Measurements from ENCODE around the gene ACOD1.
"Not testable (repeated sequence)": the region's sequence is repeated elsewhere in the genome, so short reads cannot be mapped to it uniquely, and the experiment has no call there.

Gene ACOD1

DNA sequence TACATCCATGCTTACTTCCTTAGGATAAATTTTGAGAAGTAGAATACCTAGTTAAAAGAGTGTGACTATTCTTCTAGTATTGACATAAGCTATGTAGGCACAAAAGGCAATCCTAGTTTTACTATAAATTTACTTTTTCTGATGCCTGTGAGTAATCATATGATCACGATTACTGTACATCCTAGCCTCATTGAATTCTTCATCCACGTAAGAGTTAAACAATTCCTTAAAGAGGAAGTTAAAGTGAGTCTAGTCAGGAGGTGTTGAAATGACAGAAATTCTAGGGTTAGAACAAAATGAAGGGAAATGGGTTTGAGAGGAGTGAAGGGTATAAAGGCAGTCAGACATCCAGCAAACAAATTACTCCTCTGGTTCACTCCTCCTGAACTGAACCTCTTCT is at the start of gene ACOD1:
Gene ACOD1 (plus strand): TSS at position 363 of the 400 bp plus-strand sequence. CDS start 48 bp downstream, outside the sequence.
- no peak for DNase-seq (ENCODE audit: low read depth in 3 of 3, low spot score in 1 of 3)

DNA sequence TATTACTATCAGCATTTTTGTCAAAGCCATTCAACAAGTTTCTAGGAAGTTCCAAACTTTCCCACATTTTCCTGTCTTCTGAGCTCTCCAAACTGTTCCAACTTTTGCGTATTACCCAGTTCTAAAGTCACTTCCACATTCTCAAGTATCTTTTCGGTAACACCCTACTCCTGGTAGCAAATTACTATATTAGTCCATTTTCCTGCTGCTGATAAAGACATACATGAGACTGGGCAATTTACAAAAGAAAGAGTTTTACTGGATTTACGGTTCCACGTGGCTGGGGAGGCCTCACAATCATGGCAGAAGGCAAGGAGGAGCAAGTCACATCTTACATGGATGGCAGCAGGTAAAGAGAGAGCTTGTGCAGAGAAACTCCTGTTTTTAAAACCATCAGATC is 49.2 kb upstream of the ACOD1 start:
- not testable (repeated sequence) for DNase-seq (ENCODE audit: low read depth in 3 of 3, low spot score in 1 of 3)

DNA sequence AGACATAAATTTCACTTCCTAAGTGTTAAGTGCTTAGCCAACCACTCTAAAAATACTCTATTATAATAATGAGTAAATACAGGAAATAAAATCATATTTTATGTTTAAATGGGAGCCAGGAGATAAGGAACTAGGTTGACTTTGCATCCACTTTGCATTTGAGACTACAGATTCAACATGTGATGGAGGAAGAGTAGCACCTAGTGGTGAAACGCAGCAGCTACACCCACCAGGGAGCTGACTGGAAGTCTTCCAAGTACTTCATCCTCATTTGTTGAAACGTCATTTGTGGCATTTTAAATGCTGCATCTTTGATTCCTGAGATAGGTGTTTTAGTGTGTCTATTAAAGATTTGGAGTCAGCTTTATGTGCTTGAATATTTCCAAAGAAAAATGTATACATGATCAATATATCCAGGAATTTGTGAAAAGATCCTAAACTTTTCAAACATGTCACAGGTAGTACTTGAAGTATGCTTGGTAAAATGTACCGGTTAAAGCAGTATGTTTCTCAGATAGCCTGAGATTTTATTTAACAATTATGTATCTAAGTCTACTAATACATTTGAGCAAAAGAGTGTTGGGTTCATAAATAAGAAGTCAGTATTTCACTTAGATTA is 44.7 kb upstream of the ACOD1 start:
- peak; percentile 29 to 37 (median 36) for DNase-seq (ENCODE audit: low read depth in 3 of 3, low spot score in 1 of 3)

DNA sequence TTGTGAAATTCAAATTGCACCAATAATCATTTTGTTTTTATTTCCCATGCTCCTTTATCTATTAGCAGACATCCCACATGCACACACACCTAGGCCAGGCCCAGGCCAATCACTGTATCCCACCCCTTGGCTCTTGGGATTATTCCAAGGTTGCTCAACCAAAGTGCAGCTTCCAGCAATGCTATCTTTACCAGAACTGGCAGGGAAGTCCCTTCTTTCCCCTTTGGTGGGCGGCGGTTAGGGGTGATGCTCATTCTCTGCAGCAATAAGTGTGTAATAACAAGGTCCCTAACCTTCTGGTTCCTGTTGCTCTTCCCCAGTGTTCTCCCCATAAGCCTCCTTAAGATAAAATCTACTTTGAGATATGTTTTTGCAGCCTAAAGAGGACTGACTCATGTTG is 43.8 kb upstream of the ACOD1 start:
- DNase-seq (ENCODE audit: low read depth in 3 of 3, low spot score in 1 of 3), result no peak

DNA sequence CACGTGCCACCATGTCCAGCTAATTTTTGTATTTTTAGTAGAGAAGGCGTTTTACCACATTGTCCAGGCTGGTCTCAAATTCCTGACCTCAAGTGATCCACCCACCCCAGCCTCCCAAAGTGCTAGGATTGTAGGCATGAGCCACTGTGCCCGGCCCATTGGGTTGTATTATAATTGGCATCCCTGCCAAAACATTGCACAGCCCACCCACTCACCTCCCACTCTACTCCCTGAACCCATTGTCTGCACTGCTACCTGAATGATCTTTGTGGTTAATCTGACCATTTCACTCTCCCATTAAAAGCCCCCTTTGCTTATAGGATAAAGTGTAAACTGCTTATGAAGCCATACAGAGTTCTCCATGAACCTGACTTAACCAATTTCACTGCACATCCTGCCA is 35.8 kb upstream of the ACOD1 start:
- DNase-seq (ENCODE audit: low read depth in 3 of 3, low spot score in 1 of 3), result no peak

DNA sequence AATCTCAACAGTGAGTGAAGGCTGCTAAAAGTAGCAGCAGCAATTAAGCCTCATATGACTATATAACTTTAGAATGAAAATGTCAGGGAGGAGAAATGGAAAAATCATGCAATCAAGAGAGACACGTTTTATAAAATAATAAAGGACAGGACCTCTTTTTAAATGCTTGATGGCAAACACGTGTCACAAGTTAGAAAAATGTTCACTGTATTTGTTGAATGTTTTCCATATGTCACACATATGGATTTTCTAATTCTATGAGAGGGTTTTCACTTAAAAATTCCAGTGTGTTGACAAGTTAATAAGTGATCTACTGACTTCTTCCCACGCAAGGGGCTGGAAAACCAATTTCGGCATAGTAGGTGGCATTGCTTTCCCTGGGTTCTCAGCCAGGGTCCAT is 34.4 kb upstream of the ACOD1 start:
- no peak for DNase-seq (ENCODE audit: low read depth in 3 of 3, low spot score in 1 of 3)

DNA sequence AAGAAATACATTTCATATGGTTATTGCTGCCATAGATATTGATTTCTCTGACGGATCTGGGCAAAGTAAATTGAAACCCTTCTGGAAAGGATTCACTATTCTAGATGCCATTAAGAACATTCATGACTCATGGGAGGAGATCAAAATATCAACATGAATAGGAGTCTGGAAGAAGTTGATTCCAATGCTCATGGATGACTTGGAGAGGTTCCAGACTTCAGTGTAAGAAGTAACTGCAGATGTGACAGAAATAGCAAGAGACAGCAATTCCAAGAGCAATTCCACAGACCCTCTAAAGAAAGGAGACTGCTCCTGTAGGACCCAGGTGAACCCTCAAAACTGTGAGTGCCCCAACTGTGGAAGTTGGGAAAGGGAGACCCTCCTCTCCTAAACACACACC is 31.2 kb upstream of the ACOD1 start:
- DNase-seq (ENCODE audit: low read depth in 3 of 3, low spot score in 1 of 3), result no peak

DNA sequence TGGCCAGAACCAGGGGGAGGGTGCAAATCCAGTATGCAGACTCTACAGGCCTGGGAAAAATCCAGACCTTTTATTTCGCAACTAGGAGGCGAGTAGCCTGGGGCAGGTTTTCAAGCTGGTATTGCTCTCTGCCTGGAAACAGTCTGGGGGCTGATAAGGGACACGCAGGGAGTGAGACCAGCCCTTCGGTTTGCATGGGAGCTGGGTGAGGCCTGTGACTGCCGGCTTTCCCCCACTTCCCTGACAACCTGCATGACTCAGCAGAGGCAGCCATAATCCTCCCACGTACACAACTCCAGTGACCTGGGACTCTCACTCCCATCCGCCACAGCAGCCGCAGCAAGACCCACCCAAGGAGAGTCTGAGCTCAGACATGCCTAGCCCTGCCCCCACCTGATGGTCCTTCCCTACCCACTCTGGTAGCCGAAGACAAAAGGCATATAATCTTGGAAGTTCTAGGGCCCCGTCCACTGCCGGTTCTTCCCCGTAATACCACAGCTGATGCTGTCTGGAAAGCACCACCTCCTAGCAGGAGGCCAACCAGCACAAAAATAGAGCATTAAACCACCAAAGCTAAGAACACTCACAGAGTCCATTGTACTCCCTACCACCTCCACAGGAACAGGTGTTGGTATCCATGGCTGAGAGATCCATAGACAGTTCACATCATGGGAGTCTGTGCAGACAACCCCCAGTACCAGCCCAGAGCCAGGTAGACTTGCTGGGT is 30.4 kb upstream of the ACOD1 start:
- DNase-seq (ENCODE audit: low read depth in 3 of 3, low spot score in 1 of 3), result not testable (repeated sequence)

DNA sequence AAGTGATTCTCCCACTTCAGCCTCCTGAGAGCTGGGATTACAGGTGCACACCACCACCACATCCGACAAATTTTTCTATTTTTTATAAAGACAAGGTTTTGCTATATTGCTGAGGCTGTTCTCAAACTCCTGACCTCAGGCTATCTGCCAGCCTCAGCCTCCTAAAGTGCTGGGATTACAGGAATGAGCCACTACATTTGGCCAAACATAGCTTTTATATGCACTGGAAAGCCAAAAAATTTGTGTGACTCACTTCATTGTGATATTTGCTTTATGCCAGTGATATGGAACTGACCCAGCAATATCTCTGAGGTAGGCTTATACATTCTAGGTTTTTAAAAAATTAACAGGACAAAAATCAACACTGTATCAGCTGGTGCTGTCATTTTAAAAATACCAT is 26.8 kb upstream of the ACOD1 start:
- DNase-seq (ENCODE audit: low read depth in 3 of 3, low spot score in 1 of 3), result no peak

DNA sequence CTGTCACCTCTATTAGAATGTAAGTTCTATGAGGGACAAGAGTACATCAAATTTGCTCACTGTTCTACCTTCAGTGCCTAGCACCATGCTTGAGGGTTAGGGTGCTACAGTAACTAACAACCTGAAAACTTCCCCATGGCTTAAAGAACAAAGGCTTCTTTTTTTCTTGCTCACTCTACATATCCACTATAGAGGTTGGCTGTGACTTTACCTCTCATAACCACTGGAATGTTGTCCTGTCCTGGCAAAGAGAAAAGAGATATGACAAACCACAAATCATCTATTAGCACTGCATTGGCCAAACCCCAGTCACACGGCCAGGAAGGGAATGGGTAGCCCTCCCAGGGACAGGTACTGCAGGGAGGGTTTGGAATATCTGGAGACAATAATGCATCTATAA is 23.2 kb upstream of the ACOD1 start:
- no peak for DNase-seq (ENCODE audit: low read depth in 3 of 3, low spot score in 1 of 3)

DNA sequence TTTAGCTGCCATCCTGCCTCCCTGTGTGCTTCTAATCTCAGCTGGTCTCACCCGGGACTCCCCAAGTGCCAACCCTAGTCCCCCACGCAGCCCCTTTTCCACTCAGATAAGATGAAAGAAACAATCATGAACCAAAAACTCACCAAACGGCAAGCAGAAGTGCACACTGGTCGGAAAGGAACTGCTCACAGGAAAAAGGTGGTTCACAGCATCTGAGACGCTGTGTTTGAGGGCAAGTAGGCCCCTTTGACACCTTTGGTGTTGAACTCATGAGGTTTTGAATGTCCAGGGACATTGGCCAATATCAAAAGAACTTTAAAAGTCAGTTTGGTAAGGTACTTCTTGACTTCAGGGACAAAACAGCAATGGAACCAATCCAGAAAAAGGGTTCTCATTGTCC is 20.4 kb upstream of the ACOD1 start:
- no peak for DNase-seq (ENCODE audit: low read depth in 3 of 3, low spot score in 1 of 3)

DNA sequence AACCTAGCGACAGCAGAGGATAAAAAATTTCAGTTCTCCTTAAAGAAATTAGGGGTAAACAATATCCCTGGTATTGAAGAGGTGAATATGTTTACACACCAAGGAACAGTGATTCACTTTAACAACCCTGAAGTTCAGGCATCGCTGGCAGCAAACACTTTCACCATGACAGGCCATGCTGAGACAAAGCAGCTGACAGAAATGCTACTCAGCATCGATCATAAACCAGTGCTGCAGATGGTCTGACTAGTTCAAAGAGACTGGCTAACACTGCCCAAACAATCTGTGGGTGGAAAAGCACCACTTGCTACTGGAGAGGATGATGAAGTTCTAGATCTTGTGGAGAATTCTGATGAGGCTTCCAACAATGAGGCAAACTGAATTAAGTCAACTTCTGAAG is 19.9 kb upstream of the ACOD1 start:
- DNase-seq (ENCODE audit: low read depth in 3 of 3, low spot score in 1 of 3), result no peak

DNA sequence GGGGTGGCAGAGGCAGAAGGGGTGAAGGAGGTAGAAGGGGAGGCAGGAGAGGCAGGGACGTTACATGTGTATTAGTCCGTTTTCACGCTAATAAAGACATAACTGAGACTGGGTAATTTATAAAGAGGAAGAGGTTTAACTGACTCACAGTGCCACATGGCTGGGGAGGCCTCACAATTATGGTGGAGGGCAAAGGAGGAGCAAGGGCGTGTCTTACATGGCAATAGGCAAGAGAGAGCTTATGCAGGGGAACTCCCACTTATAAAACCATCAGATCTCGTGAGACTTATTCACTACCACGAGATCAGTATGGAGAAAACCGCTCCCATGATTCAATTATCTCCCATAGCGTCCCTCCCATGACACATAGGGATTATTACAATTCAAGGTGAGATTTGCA is 19.0 kb upstream of the ACOD1 start:
- DNase-seq (ENCODE audit: low read depth in 3 of 3, low spot score in 1 of 3), result no peak

DNA sequence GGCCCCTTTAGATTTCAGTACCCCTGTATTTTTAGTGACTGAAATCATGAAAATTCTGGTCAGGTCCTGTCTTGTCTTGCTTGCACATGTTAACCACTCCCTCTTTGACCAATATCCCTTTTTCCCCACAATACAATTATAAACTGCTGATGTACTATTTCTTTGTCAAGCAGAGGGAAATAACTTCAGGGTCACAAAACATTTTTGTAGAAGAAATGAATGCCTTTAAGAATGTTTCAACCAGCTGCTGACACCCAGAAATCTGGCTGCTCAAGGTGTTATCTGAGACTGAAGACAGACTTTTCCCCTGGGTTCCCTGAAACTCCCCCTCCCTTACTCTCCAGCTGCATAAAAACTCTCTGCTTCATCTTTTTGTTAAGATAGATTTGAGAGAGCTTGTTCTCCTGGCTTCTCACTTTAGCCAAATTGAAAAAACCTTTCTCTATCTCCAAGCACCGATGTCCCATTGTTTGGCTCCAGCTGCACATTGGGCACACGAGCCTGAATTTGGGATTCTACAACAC is 18.4 kb upstream of the ACOD1 start:
- DNase-seq (ENCODE audit: low read depth in 3 of 3, low spot score in 1 of 3), result no peak

DNA sequence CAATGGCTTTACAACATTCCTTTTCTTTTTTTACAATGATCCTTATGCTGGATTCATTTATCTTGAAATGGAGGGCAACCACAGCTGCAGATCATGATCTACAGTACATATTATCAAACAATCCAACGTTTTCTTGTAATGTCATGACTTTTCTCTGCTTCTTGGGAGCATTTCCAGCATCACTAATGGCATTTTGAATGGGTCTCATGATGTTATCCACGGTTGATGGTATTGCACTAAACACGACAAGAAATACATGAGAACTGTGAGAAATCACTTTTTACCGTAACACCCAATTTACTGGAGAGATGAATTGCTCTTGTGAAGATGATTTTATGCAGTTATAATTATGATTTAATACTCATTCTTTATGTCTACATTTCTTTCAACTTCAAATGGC is 16.2 kb upstream of the ACOD1 start:
- DNase-seq (ENCODE audit: low read depth in 3 of 3, low spot score in 1 of 3), result no peak

DNA sequence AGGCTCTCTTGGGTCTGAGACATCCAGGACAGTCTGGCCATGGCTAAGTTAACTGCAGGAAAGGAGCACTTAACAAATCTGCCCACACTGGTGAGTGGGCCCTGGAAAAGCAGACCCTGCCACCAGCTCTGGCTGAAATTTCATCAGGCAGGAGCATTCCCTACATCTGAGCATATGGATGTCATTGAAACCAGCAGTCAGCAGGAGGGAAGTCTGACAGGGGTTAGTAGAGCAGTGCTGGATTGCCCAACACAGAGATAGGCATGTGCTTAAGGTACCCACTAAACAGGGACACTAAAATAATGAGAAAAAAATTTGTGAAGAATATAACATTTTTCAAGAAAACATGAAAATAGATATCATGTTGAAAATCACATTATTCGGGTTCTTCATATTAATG is 13.6 kb upstream of the ACOD1 start:
- DNase-seq (ENCODE audit: low read depth in 3 of 3, low spot score in 1 of 3), result no peak

DNA sequence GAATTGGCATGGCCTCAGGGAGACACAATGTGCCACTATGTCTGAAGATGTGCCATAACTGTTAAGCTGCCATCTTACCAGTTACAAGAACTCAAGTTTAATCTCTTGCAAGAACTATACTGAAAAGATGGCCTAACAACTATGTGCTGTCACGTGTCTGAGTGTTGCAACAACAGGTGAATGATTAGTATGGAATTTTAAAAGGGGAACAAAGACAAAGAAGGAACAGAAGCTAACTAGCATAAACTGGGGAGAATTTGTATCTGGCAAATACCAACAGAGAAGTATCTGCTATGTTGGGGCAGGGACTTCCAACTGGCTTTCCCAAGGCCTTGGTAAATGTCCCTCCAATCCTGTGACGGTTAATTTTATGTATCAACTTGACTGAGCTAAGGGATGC is 11.5 kb upstream of the ACOD1 start:
- DNase-seq (ENCODE audit: low read depth in 3 of 3, low spot score in 1 of 3), result no peak

DNA sequence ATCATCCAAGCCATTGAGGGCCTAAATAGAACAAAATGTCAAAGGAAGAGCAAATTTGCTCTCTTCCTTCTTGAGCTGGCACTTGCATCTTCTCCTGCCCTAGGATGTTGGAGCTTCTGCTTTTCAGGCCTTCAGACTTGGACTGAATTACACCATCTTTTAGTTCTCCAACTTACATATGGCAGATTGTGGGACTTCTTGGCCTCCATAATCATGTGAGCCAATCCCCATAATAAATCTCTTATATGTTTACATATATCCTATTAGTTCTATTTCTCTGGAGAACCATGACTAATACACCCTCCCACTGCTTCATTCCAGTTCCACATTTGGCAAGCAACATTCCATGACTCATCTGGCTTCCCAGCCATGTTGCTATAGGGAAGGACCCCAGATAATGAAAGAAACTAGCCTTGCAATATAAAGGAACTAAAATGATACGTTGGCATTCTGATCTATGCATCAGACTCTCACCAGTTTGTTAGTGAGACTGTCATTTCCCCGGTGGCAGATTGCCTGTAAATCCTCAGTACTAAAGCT is 11.0 kb upstream of the ACOD1 start:
- no peak for DNase-seq (ENCODE audit: low read depth in 3 of 3, low spot score in 1 of 3)

DNA sequence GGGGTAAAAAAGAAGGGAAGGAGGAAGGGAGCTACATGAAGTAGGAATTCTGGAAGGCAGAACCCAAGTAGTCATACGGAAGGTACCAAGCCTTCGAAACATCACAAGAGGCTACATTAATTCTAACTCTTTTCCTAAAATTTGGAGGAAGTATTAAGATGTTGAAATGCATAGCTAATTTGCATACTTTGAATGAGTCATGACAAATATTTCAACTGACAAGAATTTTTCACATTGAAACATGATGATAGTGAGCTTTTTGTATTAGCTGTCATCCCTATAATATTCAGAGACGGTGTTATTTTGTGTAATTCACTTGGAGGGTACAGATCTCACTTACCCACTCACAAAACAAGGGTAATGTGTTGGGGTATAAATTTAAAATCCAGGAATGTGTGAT is 9.1 kb upstream of the ACOD1 start:
- DNase-seq (ENCODE audit: low read depth in 3 of 3, low spot score in 1 of 3), result no peak

DNA sequence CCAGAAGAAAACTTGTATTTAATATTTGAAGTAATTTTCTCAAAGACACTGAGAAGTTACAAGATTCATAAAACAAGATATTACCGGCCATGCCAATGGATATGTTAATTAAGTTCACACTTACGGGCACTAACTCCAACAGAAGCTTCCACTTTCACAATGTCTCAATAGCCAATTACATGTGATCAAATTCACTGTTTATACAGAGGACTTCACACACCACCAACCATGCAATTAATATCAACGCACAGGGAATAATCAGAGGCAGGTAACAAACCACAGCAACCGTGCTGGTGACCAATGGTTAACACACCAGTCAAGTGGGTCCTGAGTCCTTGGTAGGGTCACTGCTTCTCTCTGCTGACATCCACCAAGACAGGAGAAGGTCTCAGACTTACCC is 5.9 kb upstream of the ACOD1 start:
- DNase-seq (ENCODE audit: low read depth in 3 of 3, low spot score in 1 of 3), result no peak

DNA sequence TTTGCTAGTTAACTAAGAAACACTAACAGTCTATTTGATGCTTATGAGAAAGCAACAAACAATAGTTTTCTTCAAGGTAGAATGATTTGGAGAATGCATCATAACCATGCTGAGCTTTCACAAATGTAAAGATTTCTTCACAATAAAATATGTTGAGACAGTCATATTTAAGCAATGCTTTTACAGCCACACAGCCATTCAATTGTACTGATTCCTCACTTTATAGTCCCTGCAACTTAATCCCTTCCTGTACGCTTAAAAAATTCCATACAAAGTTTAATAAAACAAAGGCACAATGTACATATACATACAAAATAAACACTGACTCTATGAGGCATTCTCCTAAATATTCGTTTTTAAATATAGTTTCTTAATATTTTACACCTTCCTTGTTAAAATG is 4.7 kb upstream of the ACOD1 start:
- DNase-seq (ENCODE audit: low read depth in 3 of 3, low spot score in 1 of 3), result no peak

DNA sequence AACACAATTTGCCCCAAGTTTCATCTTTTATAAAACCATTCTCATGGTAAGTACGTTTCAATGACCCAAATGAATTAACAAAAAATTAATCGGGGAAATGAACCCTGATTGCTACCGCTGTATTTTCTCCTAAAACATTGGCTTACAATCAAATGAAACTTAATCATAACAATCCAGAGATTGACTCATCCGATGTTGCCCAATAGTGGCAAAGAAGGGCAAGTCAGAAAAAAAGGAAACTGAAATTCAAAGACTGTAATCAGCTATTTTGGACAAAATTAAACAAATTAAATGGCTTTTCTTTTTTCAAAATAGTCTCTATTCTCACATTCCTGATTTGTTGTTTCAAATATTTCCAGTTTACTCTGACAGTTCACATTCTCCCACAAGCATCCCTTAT is 3.9 kb upstream of the ACOD1 start:
- DNase-seq (ENCODE audit: low read depth in 3 of 3, low spot score in 1 of 3), result no peak

DNA sequence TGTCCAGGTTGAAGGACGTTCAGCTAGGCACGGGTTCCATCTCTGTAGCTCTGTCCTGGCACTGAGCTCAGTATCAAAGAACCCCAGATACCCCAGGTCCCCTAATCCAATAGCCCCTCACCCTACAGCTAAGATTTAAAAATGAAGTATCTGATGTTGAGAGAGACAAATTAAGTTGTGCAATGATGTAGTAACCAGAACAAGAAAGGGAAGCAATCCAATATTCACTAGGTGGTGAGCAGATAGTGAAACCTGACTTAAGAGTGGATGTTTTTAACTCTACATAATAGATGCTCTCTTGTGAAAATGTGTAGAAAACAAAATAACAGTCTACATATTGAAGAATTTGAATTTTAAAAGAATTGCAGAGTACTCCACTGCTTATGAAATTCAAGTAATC is 1.8 kb downstream of the ACOD1 start:
- DNase-seq (ENCODE audit: low read depth in 3 of 3, low spot score in 1 of 3), result no peak

All from stimulated activated CD4-positive, alpha-beta T cell treated with anti-CD3 and anti-CD28 coated beads, TNF-alpha, amount 100 ng/mL, for 1 hour (primary cell).